Gastrocnemius medialis (tissue), 4 donors: ENCODE results near the gene TBCD. TPM values are rescaled to one million over a fixed set of nuclear protein-coding genes. Genes with fewer than 3 reads are reported as not detected.

Experiments
- ATAC-seq, 2 donors: fragments of 150-250 bp; one replicate each; pipeline ENCODE4 v1.9.1; 2016
- DNase-seq, 2 donors: peaks; one replicate each; pipeline ENCODE4 v3.0.0-alpha.2; 2019
- H3K27ac ChIP-seq, 4 donors: fragments of 200-600 bp; sonication (generic); 1 replicate in 1 of 4; 2 replicates in 3 of 4; pipeline ENCODE4 v1.5.1; 2016 to 2018; ENCODE audit warnings: mild to moderate bottlenecking in 2 of 4, moderate library complexity in 1 of 4
- H3K27me3 ChIP-seq, 3 donors: fragments of 200-600 bp; sonication (generic) in 2 of 3; 1 replicate in 1 of 3; 2 replicates in 2 of 3; pipeline versions ENCODE4 v1.5.1 to v1.6.0; 2016 to 2019; ENCODE audit warnings: mild to moderate bottlenecking in 1 of 3, moderate library complexity in 1 of 3
- H3K36me3 ChIP-seq, 2 donors: fragments of 200-600 bp; sonication (generic) in 1 of 2; one replicate each; pipeline ENCODE4 v1.5.1; 2017 to 2018
- H3K4me1 ChIP-seq, 2 donors: fragments of 200-600 bp; sonication (generic) in 1 of 2; one replicate each; pipeline ENCODE4 v1.5.1; 2016 to 2017; ENCODE audit warnings: mild to moderate bottlenecking in 2 of 2
- H3K4me3 ChIP-seq, 4 donors: fragments of 200-600 bp; sonication (generic) in 3 of 4; 1 replicate in 1 of 4; 2 replicates in 3 of 4; pipeline ENCODE4 v1.5.1; 2016 to 2019; ENCODE audit warnings: mild to moderate bottlenecking in 2 of 4
- H3K9me3 ChIP-seq, 3 donors: fragments of 200-600 bp; sonication (generic) in 2 of 3; 1 replicate in 1 of 3; 2 replicates in 2 of 3; pipeline ENCODE4 v1.5.1; 2016 to 2019
- POLR2A ChIP-seq, 2 donors: fragments of 450-650 bp; IDR thresholded peaks; one replicate each; pipeline ENCODE4 v1.6.1; 2017; ENCODE audit warnings: antibody characterized with exemption in 2 of 2, mild to moderate bottlenecking in 2 of 2, moderate library complexity in 2 of 2
- in situ Hi-C, 4 donors: fragments of 200-750 bp; cut with MboI; loops; one replicate each; pipeline versions ENCODE4 v1.15.0 to v1.8.0; 2017; ENCODE audit warnings: low sequenced_read_pairs in 4 of 4
- intact Hi-C: fragments of 100-400 bp; cut with DNase I; formaldehyde crosslinking; loops from one replicate; pipeline ENCODE4 v1.15.1; 2023; ENCODE audit warnings: low total_unique reads
- total RNA-seq, 4 donors: library from RNA; depleted of rRNA; stranded (reverse); fragments of >200 nt; gene quantifications; one replicate each; pipeline versions ENCODE4 v1.1.0 to v1.2.3, GENCODE V29; 2016
- TF ChIP-seq, protein P1 (sequence below), 5 experiments: fragments of 450-650 bp in 3 of 5; fragments of 200-600 bp in 2 of 5; sonication (generic) in 2 of 5; IDR thresholded peaks in 4 of 5; conservative IDR thresholded peaks in 1 of 5; 1 replicate in 4 of 5; 2 replicates in 1 of 5; pipeline ENCODE4 v1.5.1; 2016 to 2019; ENCODE audit warnings: antibody characterized with exemption in 5 of 5, mild to moderate bottlenecking in 3 of 5, moderate library complexity in 3 of 5

The TBCD gene
- total RNA-seq, 4 donors from 2014 or later: 18.0 to 50.4 (median 33.3) TPM

DNA sequence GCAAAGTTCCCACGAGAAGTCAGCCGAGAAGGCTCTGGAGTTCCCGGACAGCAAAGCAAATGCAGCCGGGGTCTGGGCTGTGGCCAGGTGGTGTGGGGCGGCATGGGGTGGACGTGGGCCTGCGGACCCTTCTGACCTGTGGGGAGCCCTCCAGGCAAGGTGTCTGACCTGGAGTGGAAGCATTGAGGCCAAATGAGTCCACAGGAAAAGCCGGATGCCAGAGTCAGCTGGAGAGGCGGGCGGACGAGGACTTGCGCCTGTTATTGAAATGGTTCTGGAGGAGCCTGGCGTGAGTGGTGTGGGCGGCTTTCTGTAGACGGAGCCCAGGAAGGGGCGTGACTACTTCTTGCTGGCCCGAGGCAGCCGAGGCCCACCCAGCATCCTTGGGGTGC, 138.5 kb downstream of the TBCD start:
- DNase-seq (no peak), ATAC-seq (no peak)
- Histone ChIP-seq H3K27ac (peak overlapping the region; percentile 77 to 82 (median 80)), H3K4me1 (peaks cover 33 to 40% of the 10 kb centered on the region in 2 donors), H3K36me3 (peaks cover 0 to 4% of the 10 kb centered on the region in 2 donors), H3K27me3 (no peaks in the 10 kb centered on the region), H3K9me3 (no peaks in the 10 kb centered on the region), H3K4me3 (no peak overlapping the region)
- TF ChIP-seq, protein P1, sequence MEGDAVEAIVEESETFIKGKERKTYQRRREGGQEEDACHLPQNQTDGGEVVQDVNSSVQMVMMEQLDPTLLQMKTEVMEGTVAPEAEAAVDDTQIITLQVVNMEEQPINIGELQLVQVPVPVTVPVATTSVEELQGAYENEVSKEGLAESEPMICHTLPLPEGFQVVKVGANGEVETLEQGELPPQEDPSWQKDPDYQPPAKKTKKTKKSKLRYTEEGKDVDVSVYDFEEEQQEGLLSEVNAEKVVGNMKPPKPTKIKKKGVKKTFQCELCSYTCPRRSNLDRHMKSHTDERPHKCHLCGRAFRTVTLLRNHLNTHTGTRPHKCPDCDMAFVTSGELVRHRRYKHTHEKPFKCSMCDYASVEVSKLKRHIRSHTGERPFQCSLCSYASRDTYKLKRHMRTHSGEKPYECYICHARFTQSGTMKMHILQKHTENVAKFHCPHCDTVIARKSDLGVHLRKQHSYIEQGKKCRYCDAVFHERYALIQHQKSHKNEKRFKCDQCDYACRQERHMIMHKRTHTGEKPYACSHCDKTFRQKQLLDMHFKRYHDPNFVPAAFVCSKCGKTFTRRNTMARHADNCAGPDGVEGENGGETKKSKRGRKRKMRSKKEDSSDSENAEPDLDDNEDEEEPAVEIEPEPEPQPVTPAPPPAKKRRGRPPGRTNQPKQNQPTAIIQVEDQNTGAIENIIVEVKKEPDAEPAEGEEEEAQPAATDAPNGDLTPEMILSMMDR (IDR thresholded peaks at IDR 0.05 in 4 of 5, conservative IDR thresholded peaks at IDR 0.05 in 1 of 5): no peak
- no peak for TF ChIP-seq POLR2A (IDR thresholded peaks at IDR 0.05)
- intact Hi-C loops (no loop called here), in situ Hi-C loops (no loop called here)

DNA sequence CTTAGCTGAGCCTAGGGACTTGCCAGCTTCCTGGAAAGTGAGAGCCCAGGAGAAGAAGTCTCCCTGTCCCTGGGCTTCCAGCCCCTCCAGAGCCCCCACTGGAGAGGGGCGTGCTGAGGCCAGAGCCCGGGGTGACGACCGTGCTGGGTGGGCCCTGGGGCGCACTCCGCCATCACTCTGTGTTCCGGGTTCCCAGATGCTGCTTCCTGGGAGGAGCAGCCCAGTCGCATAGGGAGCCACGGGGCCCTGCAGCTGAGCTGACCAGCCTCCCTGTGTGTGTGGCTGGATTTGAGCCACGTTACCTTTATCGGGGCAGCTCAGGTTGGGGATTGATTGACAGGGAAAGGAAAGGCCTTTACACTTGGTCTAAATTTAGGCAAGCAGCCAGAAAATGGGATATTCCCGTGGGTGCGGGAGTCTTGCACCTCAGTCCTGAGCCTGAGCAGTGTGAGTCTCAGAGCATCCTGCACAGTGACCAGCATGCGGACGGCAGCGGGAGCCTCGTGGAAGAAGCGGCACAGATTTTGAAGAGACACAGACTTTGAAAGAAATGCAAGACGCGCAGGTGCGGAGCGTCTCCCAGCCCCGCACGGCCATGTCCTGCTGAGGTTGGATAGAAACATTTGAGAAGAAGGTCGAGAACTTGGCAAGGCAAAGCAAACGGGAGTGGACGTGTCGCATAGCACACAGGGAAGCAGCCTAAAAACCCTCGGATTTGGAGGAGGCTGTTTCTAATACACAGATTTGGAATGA, 139.2 kb downstream of the TBCD start:
- H3K9me3 ChIP-seq: no peaks in the 10 kb centered on the region
- H3K36me3 ChIP-seq: peaks cover 0 to 4% of the 10 kb centered on the region in 2 donors
- H3K27ac ChIP-seq: peak overlapping the region in 3 of 4 donors; percentile 77 to 80 (median 79)
- no peaks in the 10 kb centered on the region for H3K27me3 ChIP-seq
- DNase-seq: no peak
- no peak for ATAC-seq
- intact Hi-C loops: no loop called here
- in situ Hi-C loops: no loop called here
- TF ChIP-seq, protein P1 (IDR thresholded peaks at IDR 0.05 in 4 of 5, conservative IDR thresholded peaks at IDR 0.05 in 1 of 5): no peak
- no peak for TF ChIP-seq POLR2A (IDR thresholded peaks at IDR 0.05)
- H3K4me1 ChIP-seq: peaks cover 33 to 36% of the 10 kb centered on the region in 2 donors
- no peak overlapping the region for H3K4me3 ChIP-seq

DNA sequence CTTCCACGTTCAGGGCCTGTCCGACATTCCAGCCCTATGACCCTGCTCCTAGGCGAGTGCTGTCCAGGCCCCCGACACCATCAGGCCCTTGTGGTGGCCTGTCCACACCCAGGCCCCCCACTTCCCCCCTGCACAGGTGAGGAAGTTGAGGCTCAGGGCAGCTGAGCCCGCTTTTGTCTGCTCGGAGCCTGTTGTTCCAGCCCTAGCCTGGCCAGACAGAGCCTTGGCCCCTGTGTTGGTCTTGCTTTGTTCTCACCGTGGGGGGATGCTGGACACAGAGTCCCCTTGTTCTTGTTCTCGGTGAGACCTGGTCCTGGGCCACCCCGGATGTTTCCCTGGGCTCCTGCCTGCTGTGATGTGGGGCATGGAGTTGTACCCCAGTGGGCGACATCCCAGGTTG, 140.0 kb downstream of the TBCD start:
- peaks cover 0 to 4% of the 10 kb centered on the region in 2 donors for H3K36me3 ChIP-seq
- no peaks in the 10 kb centered on the region for H3K9me3 ChIP-seq
- TF ChIP-seq POLR2A (IDR thresholded peaks at IDR 0.05): no peak
- TF ChIP-seq, protein P1 (IDR thresholded peaks at IDR 0.05 in 4 of 5, conservative IDR thresholded peaks at IDR 0.05 in 1 of 5): no peak
- H3K27me3 ChIP-seq: no peaks in the 10 kb centered on the region
- ATAC-seq (no peak), DNase-seq (no peak)
- intact Hi-C loops: no loop called here
- peaks cover 33 to 36% of the 10 kb centered on the region in 2 donors for H3K4me1 ChIP-seq
- H3K27ac ChIP-seq: no peak overlapping the region
- no peak overlapping the region for H3K4me3 ChIP-seq
- in situ Hi-C loops: no loop called here

DNA sequence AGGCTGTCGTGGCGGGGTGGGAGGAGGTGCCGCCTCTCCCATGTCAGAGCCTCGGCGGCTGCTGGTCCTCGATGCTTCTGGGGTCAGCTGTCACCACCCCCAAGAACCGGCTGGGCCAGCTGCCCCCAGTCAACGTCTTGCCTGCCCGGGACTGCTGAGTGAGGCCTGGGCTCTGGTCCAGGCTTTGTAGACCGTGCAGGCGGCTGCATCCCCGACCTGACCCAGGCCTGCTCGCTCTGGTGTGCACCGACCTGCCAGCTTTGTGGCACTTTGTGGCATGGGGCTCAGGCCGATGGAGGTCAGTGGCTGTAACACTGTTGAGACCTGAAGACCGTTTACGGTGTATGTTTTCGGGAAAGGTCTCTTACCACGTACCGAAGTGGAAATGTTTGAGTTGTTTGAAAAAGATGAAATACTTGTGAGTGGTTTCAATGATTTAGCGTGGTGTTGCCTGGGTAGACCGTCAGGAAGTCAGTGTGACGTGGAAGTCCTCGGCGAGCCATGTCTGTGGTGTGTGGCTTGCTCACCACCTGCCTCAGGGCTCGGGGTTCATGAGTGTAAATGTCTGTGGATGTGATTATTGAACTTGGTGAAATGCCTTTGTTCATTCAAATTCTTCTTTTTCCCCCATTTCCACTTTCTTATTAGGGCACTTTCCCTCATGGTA, 141.2 kb downstream of the TBCD start:
- DNase-seq: peak in 1 of 2 donors; percentile 44
- no peak for TF ChIP-seq POLR2A (IDR thresholded peaks at IDR 0.05)
- TF ChIP-seq, protein P1 (IDR thresholded peaks at IDR 0.05 in 4 of 5, conservative IDR thresholded peaks at IDR 0.05 in 1 of 5): no peak
- Histone ChIP-seq H3K36me3 (peaks cover 0 to 4% of the 10 kb centered on the region in 2 donors), H3K4me1 (peaks cover 28 to 36% of the 10 kb centered on the region in 2 donors), H3K9me3 (no peaks in the 10 kb centered on the region), H3K27me3 (no peaks in the 10 kb centered on the region), H3K27ac (peak overlapping the region in 2 of 4 donors; percentile 28 to 35), H3K4me3 (no peak overlapping the region)
- intact Hi-C loops: no loop called here
- ATAC-seq: no peak
- in situ Hi-C loops: no loop called here
